GM23248 (cell line): ENCODE data around the gene KIAA1958. TPM values are rescaled to one million over a fixed set of nuclear protein-coding genes. Genes with fewer than 3 reads are reported as not detected.

Source experiments
- DNase-seq: peaks from one replicate; pipeline ENCODE4 v3.0.0-alpha.2; 2015
- H2AFZ ChIP-seq: fragments of 200-600 bp; sonication (generic); 2 replicates; pipeline ENCODE4 v1.6.1; 2016; ENCODE audit warnings: antibody characterized with exemption
- H3F3A ChIP-seq: fragments of 200-600 bp; sonication (generic); 2 replicates; pipeline ENCODE4 v1.6.1; 2016; ENCODE audit warnings: mild to moderate bottlenecking, antibody characterized with exemption, mixed run types; ENCODE audit not compliant: insufficient read depth
- H3K27ac ChIP-seq: fragments of 200-600 bp; sonication (generic); 2 replicates; pipeline ENCODE4 v1.5.1; 2016; ENCODE audit warnings: mild to moderate bottlenecking
- H3K27me3 ChIP-seq: fragments of 200-600 bp; sonication (generic); replicated peaks from 2 replicates; pipeline ENCODE4 v1.6.1; 2016; ENCODE audit warnings: mild to moderate bottlenecking; ENCODE audit not compliant: insufficient read depth
- H3K36me3 ChIP-seq: fragments of 200-600 bp; sonication (generic); 2 replicates; pipeline ENCODE4 v1.6.1; 2016; ENCODE audit warnings: low read depth, mild to moderate bottlenecking
- H3K4me1 ChIP-seq: fragments of 200-600 bp; sonication (generic); 2 replicates; pipeline ENCODE4 v1.6.1; 2016; ENCODE audit warnings: mild to moderate bottlenecking; ENCODE audit not compliant: insufficient read depth
- H3K4me2 ChIP-seq: fragments of 200-600 bp; sonication (generic); one replicate; pipeline ENCODE4 v1.6.1; 2016; ENCODE audit warnings: mild to moderate bottlenecking; ENCODE audit not compliant: unreplicated experiment
- H3K4me3 ChIP-seq: fragments of 200-600 bp; sonication (generic); 2 replicates; pipeline ENCODE4 v1.5.1; 2016; ENCODE audit warnings: mild to moderate bottlenecking
- H3K79me2 ChIP-seq: fragments of 200-600 bp; sonication (generic); 2 replicates; pipeline ENCODE4 v1.6.1; 2016; ENCODE audit warnings: mild to moderate bottlenecking; ENCODE audit not compliant: insufficient read depth
- H3K9ac ChIP-seq: fragments of 200-600 bp; sonication (generic); 2 replicates; pipeline ENCODE4 v1.6.1; 2016; ENCODE audit warnings: mild to moderate bottlenecking
- H3K9me2 ChIP-seq: fragments of 200-600 bp; sonication (generic); 2 replicates; pipeline ENCODE4 v1.6.1; 2016; ENCODE audit warnings: mixed run types, mild to moderate bottlenecking, moderate library complexity; ENCODE audit not compliant: insufficient read depth
- H3K9me3 ChIP-seq: fragments of 200-600 bp; sonication (generic); one replicate; pipeline ENCODE4 v1.6.1; 2017; ENCODE audit warnings: low read depth
- H4K20me1 ChIP-seq: fragments of 200-600 bp; sonication (generic); 2 replicates; pipeline ENCODE4 v1.6.0; 2016; ENCODE audit not compliant: insufficient read depth
- EZH2 ChIP-seq: fragments of 200-600 bp; sonication (generic); IDR thresholded peaks from 2 replicates; pipeline ENCODE4 v1.6.1; 2018; ENCODE audit warnings: antibody characterized with exemption, mild to moderate bottlenecking; ENCODE audit not compliant: insufficient read depth, poor library complexity, severe bottlenecking
- EZH2phosphoT487 ChIP-seq: fragments of 200-600 bp; sonication (generic); IDR thresholded peaks from 2 replicates; pipeline ENCODE4 v1.6.1; 2018; ENCODE audit warnings: antibody characterized with exemption, moderate library complexity, mild to moderate bottlenecking, low read depth; ENCODE audit not compliant: insufficient read depth
- WGBS, 2 experiments: methylation state at CpG; one replicate each; pipeline ENCODE4 v1.1.6; 2015 to 2017; ENCODE audit warnings: low lambda C conversion rate in 2 of 2, low coverage in 1 of 2; ENCODE audit errors: missing lambda C conversion rate in 2 of 2; 5-methylcytosine and 5-hydroxymethylcytosine counted together
- in situ Hi-C: fragments of 300-500 bp; cut with MboI; formaldehyde crosslinking; loops from 2 replicates; pipeline ENCODE4 v1.15.0; 2020
- polyA plus RNA-seq: library from polyadenylated mRNA; unstranded; fragments of >200 nt; fragmentation: Nextera tagmentation; extraction: Ambion mirVana; gene quantifications from 2 replicates; pipeline ENCODE4 v1.2.1, GENCODE V29; 2016
- total RNA-seq: library from RNA; depleted of rRNA; stranded (reverse); fragments of >200 nt; shearing (Covaris generic); gene quantifications from 2 replicates; pipeline ENCODE4 v1.2.3, GENCODE V29; 2014

KIAA1958 gene
- total and polyA plus RNA-seq, 2 experiments from 2014 or later = 7.7 to 7.8 TPM

GRCh38 chr9:112503170-112503569, 16.5 kb downstream of the KIAA1958 start:
- no peak overlapping the region for H3K4me2 ChIP-seq
- H3K4me1 ChIP-seq = peaks cover 14% of the 10 kb centered on the region; the same call in 1 of the 2 replicates
- no peaks in the 10 kb centered on the region for H3K9me3 ChIP-seq
- no peak for DNase-seq
- H2AFZ ChIP-seq = no peak overlapping the region
- WGBS, 2 experiments = 56 to 62% methylated on average over 5 of the region's 5 CpGs
- no peaks in the 10 kb centered on the region for H4K20me1 ChIP-seq
- in situ Hi-C loops = no loop called here
- H3F3A ChIP-seq = peaks cover 4% of the 10 kb centered on the region; the same call in 1 of the 2 replicates
- no peaks in the 10 kb centered on the region for H3K27me3 ChIP-seq
- H3K36me3 ChIP-seq = no peaks in the 10 kb centered on the region; the same call in 1 of the 2 replicates
- no peak overlapping the region for H3K9ac ChIP-seq
- no peak for TF ChIP-seq EZH2
- no peak for TF ChIP-seq EZH2phosphoT487
- H3K9me2 ChIP-seq = no peaks in the 10 kb centered on the region
- no peak overlapping the region for H3K27ac ChIP-seq
- H3K4me3 ChIP-seq = no peak overlapping the region
- H3K79me2 ChIP-seq = peaks cover 100% of the 10 kb centered on the region

- H3K4me2 ChIP-seq = no peak overlapping the region
- no peaks in the 10 kb centered on the region for H3K27me3 ChIP-seq
- no peak for DNase-seq
- no peak overlapping the region for H2AFZ ChIP-seq
- no peaks in the 10 kb centered on the region for H3K9me2 ChIP-seq
- no peak overlapping the region for H3K9ac ChIP-seq
- H3K79me2 ChIP-seq = peaks cover 100% of the 10 kb centered on the region
- H3K9me3 ChIP-seq = no peaks in the 10 kb centered on the region
- no peak for TF ChIP-seq EZH2phosphoT487
- no peak for TF ChIP-seq EZH2
- 0 out of 2 replicates have a peak, but pooled peaks cover 3% of the 10 kb centered on the region for H4K20me1 ChIP-seq
- no peaks in the 10 kb centered on the region; the same call in 1 of the 2 replicates for H3K36me3 ChIP-seq
- WGBS, 2 experiments = 90 to 92% methylated on average over 4 of the region's 4 CpGs
- peaks cover 4% of the 10 kb centered on the region; the same call in 1 of the 2 replicates for H3F3A ChIP-seq
- H3K27ac ChIP-seq = no peak overlapping the region
- H3K4me3 ChIP-seq = no peak overlapping the region
- in situ Hi-C loops = no loop called here
- H3K4me1 ChIP-seq = peaks cover 14% of the 10 kb centered on the region; the same call in 1 of the 2 replicates
These were observed 18.5 kb downstream of the KIAA1958 start for GRCh38 chr9:112505086-112505485.

GRCh38 chr9:112505607-112506006, 19.0 kb downstream of the KIAA1958 start:
- in situ Hi-C loops = no loop called here
- peaks cover 4% of the 10 kb centered on the region for H3F3A ChIP-seq
- H3K36me3 ChIP-seq = no peaks in the 10 kb centered on the region; the same call in 1 of the 2 replicates
- H3K9ac ChIP-seq = no peak overlapping the region
- H3K79me2 ChIP-seq = peaks cover 100% of the 10 kb centered on the region
- H3K27me3 ChIP-seq = no peaks in the 10 kb centered on the region
- TF ChIP-seq EZH2phosphoT487 = no peak
- TF ChIP-seq EZH2 = no peak
- DNase-seq = no peak
- no peak overlapping the region for H3K4me3 ChIP-seq
- H3K4me1 ChIP-seq = peaks cover 16% of the 10 kb centered on the region; the same call in 1 of the 2 replicates
- H2AFZ ChIP-seq = no peak overlapping the region
- H4K20me1 ChIP-seq = peaks cover 3% of the 10 kb centered on the region; the same call in 1 of the 2 replicates
- no peaks in the 10 kb centered on the region for H3K9me2 ChIP-seq
- H3K27ac ChIP-seq = no peak overlapping the region
- WGBS, 2 experiments = 63 to 67% methylated on average over 4 of the region's 4 CpGs
- H3K4me2 ChIP-seq = no peak overlapping the region
- H3K9me3 ChIP-seq = no peaks in the 10 kb centered on the region

- no peak for DNase-seq
- H3K79me2 ChIP-seq = peaks cover 100% of the 10 kb centered on the region
- H3K27me3 ChIP-seq = no peaks in the 10 kb centered on the region
- H3K27ac ChIP-seq = no peak overlapping the region
- 65 to 69% methylated on average over 2 of the region's 2 CpGs for WGBS, 2 experiments
- H3K9me3 ChIP-seq = no peaks in the 10 kb centered on the region
- H3K4me3 ChIP-seq = no peak overlapping the region
- peaks cover 26% of the 10 kb centered on the region for H3K4me1 ChIP-seq
- no peak overlapping the region for H3K9ac ChIP-seq
- H2AFZ ChIP-seq = no peak overlapping the region
- TF ChIP-seq EZH2 = no peak
- no peak for TF ChIP-seq EZH2phosphoT487
- in situ Hi-C loops = no loop called here
- peaks cover 4% of the 10 kb centered on the region for H3F3A ChIP-seq
- H3K9me2 ChIP-seq = no peaks in the 10 kb centered on the region
- peaks cover 3% of the 10 kb centered on the region; the same call in 1 of the 2 replicates for H4K20me1 ChIP-seq
- H3K4me2 ChIP-seq = no peak overlapping the region
- H3K36me3 ChIP-seq = no peaks in the 10 kb centered on the region; the same call in 1 of the 2 replicates
These were observed 19.9 kb downstream of the KIAA1958 start for GRCh38 chr9:112506571-112506970.
